Measurements from ENCODE around the gene KDM8. TPM values are rescaled to one million over a fixed set of nuclear protein-coding genes. Genes with fewer than 3 reads are reported as not detected.

Gene KDM8
- total and polyA plus RNA-seq, 2 donors (not counting 3 experiments of a cell fraction or from before 2014, with no cell fraction given), result 5.1 to 8.4 TPM

- Histone ChIP-seq H3K4me2 (ENCODE audit: insufficient read depth, low read length) (no peak overlapping the region), H3K4me1 (ENCODE audit: control insufficient read depth, extremely low read depth, insufficient read depth, low read length) (no peaks in the 10 kb centered on the region), H4K20me1 (replicated peaks; ENCODE audit: control insufficient read depth, extremely low read depth, insufficient read depth, low read length) (no peaks in the 10 kb centered on the region), H3K27me3 (ENCODE audit: control insufficient read depth in 2 of 2, insufficient read depth in 2 of 2, low read length in 2 of 2) (no peaks in the 10 kb centered on the region), H3K9ac (replicated peaks; ENCODE audit: extremely low read depth, insufficient read depth, low read length) (no peak overlapping the region), H3K27ac (ENCODE audit: insufficient read depth, low read depth, low read length) (no peak overlapping the region), H3K9me3 (replicated peaks; ENCODE audit: control insufficient read depth, insufficient read depth, low read length) (no peaks in the 10 kb centered on the region), H3K36me3 (ENCODE audit: control insufficient read depth in 2 of 2, extremely low read depth in 1 of 2, insufficient read depth in 2 of 2, low read length in 2 of 2) (peaks cover 0 to 6% of the 10 kb centered on the region in 2 experiments), H3K9me1 (replicated peaks; ENCODE audit: control insufficient read depth, extremely low read depth, insufficient read depth, low read length) (no peaks in the 10 kb centered on the region), H2AFZ (ENCODE audit: low read depth, low read length) (no peak overlapping the region), H3K4me3 (replicated peaks in 1 of 3; ENCODE audit: insufficient read depth in 1 of 3, low read depth in 1 of 3, low read length in 3 of 3) (no peak overlapping the region), H3K79me2 (ENCODE audit: control insufficient read depth, insufficient read depth, low read length) (no peaks in the 10 kb centered on the region)
- DNase-seq (ENCODE audit: low read depth, low spot score) (no peak), FAIRE-seq (no peak)
- intact Hi-C loops (cut with micrococcal nuclease) (no loop called here), dilution Hi-C loops (cut with MboI; ENCODE audit: extremely low pct_ligation_motif_present, low sequenced_read_pairs) (no loop called here)
- ChIA-PET POLR2A (interaction anchor here (1.0 kb wide), 1 partner anchor 14 kb away, joined by 3 read pairs; no protein-coding TSS in a partner anchor), CTCF (interaction anchor here (1.0 to 3.7 kb wide), 3 partner anchors 10 to 142 kb away, joined by 3 to 41 read pairs (median 15); no protein-coding TSS in a partner anchor)
- TF ChIP-seq CTCF (IDR thresholded peaks at IDR 0.05; ENCODE audit: extremely low read depth in 1 of 2, insufficient read depth in 1 of 2, low read depth in 1 of 2, low read length in 2 of 2), result no peak
- no peak for TF ChIP-seq POLR2A (IDR thresholded peaks at IDR 0.05; ENCODE audit: low read depth, low read length)
- no peak for TF ChIP-seq MAX (IDR thresholded peaks at IDR 0.05; ENCODE audit: insufficient read depth, insufficient read length)
- no peak for TF ChIP-seq POLR2AphosphoS5 (IDR thresholded peaks at IDR 0.05; ENCODE audit: insufficient read depth, low read depth, low read length)
- no peak for TF ChIP-seq FOS (IDR thresholded peaks at IDR 0.05; ENCODE audit: borderline replicate concordance, insufficient read depth, low read length)
- TF ChIP-seq MYC (IDR thresholded peaks at IDR 0.05; ENCODE audit: low read depth, low read length), result no peak
- TF ChIP-seq EZH2 (IDR thresholded peaks at IDR 0.05; ENCODE audit: borderline replicate concordance, low read depth, low read length, severe bottlenecking), result no peak
- TF ChIP-seq GATA2 (IDR thresholded peaks at IDR 0.05; ENCODE audit: insufficient read depth, insufficient read length, low read depth, low read length), result no peak
- no peak for TF ChIP-seq JUN (IDR thresholded peaks at IDR 0.05; ENCODE audit: borderline replicate concordance, insufficient read depth, insufficient read length, low read depth)
- no TSS peak for BruUV-seq (replicated peaks)
Observed at GRCh38 chr16:27224741-27225300, 21.5 kb downstream of the KDM8 start.
